22Rv1 (cell line): ENCODE data around the gene KRTAP2-4.

Experiments
- ZFX ChIP-seq: fragments of 450-650 bp; IDR thresholded peaks from 2 replicates; pipeline ENCODE4 v1.6.1; 2017; ENCODE audit warnings: antibody characterized with exemption, borderline replicate concordance
- TF ChIP-seq, protein P1 (sequence below): fragments of 450-650 bp; IDR thresholded peaks from 2 replicates; pipeline ENCODE4 v1.5.1; 2017; ENCODE audit warnings: mild to moderate bottlenecking

DNA sequence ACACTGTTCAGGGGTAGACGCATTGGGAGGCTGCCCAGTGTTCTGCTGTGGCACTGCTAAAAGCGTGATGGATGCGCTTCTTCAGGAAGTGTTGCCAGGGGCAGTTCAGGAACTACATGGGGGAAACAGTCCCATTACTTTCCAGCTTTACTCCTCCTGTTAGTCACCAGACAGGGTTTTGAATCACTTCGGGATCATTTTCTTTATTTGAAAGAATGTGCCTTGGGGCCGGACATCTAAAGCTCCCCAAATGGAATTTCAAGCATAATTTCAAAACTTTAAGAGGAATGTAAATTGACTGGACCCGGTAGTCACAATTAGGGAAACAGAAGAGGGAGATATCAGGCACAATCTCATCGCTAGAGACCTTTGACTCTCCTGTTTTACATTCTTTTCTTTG, 17.2 kb downstream of the KRTAP2-4 start:
- TF ChIP-seq, protein P1, sequence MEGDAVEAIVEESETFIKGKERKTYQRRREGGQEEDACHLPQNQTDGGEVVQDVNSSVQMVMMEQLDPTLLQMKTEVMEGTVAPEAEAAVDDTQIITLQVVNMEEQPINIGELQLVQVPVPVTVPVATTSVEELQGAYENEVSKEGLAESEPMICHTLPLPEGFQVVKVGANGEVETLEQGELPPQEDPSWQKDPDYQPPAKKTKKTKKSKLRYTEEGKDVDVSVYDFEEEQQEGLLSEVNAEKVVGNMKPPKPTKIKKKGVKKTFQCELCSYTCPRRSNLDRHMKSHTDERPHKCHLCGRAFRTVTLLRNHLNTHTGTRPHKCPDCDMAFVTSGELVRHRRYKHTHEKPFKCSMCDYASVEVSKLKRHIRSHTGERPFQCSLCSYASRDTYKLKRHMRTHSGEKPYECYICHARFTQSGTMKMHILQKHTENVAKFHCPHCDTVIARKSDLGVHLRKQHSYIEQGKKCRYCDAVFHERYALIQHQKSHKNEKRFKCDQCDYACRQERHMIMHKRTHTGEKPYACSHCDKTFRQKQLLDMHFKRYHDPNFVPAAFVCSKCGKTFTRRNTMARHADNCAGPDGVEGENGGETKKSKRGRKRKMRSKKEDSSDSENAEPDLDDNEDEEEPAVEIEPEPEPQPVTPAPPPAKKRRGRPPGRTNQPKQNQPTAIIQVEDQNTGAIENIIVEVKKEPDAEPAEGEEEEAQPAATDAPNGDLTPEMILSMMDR, result no peak
- TF ChIP-seq ZFX, result no peak
